NCI-H2227 (cell line): ENCODE measurements around the gene HEATR5B.
"Not testable (repeated sequence)": the region's sequence is repeated elsewhere in the genome, so short reads cannot be mapped to it uniquely, and the experiment has no call there.

ENCODE experiments used
- DNase-seq: peaks from one replicate; lab custom pipeline; 2025; ENCODE audit not compliant: unreplicated experiment; lab: John Stamatoyannopoulos, UW

Gene HEATR5B

DNA sequence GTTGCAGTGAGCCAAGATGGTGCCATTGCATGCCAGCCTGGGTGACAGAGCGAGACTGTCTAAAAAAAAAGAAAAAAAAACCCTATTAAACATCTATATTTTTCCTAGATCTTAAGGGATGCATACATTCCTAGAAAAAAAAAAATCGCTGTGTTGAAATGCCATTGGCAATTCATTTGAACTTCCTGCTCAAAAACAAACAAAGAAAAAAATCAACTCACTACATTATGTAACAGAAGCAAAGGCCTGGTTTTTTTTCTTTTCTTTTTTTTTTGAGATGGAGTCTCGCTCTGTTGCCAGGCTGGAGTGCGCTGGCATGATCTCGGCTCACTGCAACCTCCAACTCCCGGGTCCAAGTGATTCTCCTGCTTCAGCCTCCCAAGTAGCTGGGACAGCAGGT is 96.2 kb downstream of the HEATR5B start:
- no peak for DNase-seq

DNA sequence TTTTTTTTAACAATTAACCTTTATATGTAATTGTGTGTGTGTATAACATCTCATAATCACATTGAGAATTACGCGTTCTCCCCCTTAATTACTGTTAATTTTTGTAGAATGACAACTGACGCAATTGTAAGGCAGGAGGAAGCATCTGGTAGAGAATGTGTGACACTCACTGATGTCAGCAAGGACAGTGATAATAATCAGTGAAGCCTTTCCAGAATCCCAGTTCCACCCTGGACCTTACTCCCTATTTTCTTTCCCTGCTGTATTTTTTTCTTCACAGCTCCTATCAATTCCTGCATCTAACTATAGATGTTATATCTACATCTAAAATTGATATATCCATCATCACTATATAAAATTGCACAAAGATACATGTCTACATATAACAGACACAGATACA is 101.7 kb downstream of the HEATR5B start:
- no peak for DNase-seq

DNA sequence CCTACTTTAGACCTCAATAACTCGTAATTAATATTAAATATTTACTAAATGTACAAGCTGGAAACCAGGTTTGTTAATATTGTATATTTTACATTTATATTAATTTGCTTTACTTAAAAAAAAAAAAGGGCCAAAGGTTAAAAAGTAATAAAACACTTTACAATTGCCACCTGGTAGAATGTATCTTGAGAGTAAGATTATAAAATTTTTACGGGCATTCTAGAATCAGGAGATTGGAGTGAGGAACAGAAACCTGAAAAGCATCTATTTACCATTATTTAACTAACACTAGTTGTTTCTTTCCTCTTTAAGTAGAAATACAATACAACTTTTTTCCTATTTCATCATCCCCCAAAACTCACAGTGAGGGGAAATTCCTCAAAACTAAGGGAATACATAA is 102.3 kb downstream of the HEATR5B start:
- no peak for DNase-seq

DNA sequence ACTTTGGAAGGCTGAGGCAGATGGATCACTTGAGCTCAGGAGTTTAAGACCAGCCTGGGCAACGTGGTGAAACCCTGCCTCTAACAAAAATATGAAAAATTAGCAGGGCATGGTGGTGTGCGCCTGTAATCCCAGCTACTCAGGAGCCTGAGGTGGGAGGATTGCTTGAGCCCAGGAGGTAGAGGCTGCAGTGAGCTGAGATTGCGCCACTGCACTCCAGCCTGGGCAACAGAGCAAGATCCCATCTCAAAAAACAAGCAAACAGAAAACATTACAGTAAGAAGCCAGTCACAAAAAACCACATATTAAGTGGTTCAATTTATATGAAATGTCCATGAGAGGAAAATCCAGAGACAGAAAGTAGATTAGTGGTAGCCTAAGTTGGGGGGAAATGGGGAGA is 105.2 kb downstream of the HEATR5B start:
- not testable (repeated sequence) for DNase-seq

DNA sequence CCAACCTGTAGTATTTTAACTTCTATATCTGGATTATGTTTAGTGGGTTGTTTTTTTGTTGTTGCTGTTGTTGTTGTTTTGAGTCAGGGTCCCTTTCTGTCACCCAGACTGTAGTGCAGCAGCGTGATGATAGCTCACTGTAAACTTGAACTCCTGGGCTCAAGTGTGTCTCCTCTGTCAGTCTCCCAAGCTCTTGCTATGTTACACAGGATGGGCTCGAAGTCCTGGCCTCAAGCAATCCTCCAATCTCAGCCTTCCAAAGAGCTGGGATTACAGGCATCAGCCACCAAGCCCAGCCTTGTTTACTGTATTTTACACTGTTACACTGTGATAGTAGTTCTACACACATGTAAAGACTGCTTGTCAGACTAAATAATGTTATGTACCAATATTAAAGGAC is 108.1 kb downstream of the HEATR5B start:
- no peak for DNase-seq

DNA sequence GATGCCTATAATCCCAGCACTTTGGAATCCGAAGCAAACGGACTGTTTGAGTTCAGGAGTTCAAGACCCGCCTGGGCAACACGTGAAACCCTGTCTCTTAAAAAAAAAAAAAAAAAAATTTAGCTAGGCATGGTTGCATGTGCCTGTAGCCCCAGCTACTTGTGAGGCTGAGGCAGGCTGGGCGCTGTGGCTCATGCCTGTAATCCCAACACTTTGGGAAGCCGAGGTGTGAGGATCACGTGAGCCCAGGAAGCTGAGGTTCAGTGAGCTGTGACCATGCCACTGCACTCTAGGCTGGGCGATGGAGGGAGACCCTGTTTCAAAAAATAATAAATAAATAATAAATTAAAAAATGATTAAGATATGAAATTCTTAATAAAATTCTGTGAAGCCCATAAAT is 108.9 kb downstream of the HEATR5B start:
- no peak for DNase-seq

DNA sequence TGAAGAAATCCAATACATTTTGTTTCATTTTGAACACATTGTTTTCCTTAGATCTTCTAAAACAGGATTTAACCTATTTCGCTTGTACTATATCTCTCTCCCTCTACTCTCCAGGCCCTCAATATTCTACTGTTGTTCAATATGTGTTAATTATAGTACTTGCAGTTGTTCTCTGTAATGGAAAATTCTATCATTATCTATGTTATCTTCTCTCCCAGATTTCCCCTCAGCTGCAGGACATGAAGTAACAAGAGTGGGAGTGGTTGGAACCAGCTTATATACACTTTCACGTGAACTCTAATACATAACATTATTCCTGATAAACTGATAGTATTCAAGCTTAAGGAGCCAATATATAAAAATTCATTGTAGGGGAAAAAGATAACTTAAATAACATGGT is 110.9 kb downstream of the HEATR5B start:
- no peak for DNase-seq

DNA sequence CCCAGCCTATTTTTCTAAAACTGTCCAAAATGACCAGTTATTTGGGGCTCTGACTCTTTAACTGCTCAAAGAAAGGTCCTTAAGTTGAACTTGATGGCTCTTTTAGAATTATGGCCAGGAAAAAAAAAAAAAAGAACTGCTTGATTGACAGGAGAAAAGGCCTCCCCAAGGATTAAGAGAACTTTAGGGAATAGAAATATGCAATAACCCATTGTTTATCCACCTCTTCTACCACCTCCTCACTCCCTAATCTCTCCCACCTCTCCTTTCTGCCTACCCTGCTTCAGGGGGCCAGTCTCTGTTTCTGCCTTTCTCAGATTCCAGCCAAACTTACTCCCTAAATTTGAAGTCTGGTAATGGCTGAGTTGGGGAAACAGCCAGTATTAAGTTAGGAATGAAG is 112.2 kb downstream of the HEATR5B start:
- no peak for DNase-seq

GRCh38 chr2:36967236-36967876 is 116.8 kb downstream of the HEATR5B start:
- no peak for DNase-seq

DNA sequence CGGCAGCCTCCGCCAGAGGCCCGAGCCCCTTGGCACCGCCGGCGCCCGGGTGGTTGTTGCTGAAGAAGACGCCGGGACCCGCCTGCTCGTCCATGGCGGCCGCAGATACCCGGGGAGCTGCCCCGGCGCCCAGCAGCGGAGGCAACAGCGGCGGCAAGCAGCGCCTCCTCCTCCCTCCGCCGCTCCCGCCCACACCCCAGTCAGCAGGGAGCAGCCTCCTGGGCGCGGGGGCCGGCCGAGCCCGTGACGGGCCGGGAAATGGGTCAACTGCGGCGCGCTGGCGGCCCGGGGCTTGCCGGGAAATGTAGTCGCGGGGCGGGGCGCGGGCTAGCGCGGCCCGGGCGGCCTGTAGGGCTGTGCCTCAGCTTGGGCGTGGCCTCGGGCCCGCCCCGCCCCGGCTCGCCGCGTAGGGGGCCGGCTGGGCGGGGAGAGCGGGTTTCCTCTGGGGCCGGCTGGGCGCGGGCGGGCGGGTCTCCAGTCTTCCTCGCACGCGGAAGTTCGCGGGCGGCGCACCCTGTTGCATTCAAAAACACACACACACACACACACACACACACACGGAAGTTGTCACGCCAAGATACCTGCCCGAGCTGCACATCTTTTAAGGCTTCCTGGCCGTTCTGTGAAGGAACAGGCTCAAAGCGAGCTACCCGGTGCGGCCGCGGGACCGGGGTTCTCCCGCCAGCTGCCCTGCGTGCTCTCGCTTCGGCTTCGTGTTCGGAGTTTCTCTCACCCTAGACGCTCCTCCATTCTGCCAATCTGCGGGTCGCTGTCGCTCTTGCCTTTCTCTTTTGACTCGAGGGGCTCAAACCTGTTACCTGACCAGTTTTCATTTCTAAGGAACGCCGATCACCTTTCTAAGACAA is 117.6 kb downstream of the HEATR5B start, which contains the start of gene STRN:
Gene STRN, minus strand, starts transcription at position 167 of the 866 bp plus-strand sequence. Its CDS starts 73 bp downstream, at position 94.
- peak; percentile 98 for DNase-seq

- peak; percentile 69 for DNase-seq
These were observed 118.3 kb downstream of the HEATR5B start for GRCh38 chr2:36965751-36966369.

- DNase-seq = no peak
These were observed 119.0 kb downstream of the HEATR5B start for GRCh38 chr2:36965206-36965605.

DNA sequence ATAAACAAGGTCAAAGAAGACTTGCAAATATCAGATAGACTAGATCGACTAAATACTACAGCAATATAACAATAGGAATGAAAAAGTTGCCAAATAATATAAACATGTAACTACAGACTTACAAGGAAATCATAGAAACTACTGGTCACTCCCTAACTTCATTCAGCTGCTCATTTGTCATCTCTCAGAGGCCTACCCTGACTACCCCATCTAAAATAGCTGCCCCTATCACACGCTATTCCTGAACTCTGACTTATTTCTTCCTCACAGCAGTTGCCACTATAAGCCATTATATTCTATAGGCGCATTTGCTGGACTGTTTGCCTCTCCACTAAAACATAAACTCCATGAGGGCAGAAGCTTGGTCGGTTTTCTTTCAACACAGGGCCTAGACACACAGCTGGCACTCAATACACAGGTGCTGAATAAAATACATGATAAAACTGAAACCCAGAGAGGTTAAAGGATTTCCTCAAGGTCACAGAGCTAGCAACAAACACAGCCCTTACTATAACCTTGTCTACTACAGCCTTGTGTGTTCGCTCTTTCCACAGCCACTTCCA is 119.6 kb downstream of the HEATR5B start:
- no peak for DNase-seq

GRCh38 chr2:36963734-36964133 is 120.4 kb downstream of the HEATR5B start:
- DNase-seq = no peak

DNA sequence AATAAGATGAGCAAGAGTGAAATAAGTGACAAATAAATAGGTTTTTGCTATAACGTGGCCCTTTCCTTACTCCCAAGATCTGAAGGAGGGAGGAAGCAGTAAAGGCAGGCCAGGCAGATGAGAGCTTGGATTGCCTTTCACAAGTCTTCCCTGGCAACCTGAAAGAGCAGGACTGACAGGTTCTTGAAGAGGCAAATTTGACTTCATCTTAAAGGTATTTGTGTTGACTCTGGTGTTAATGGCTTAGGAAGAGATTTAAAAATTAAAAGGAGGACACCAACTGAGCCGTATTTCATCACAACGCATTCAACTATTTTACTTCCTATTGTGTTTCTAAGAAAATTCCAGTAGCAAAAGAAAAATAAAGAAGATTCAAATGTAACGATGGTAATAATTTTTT is 121.1 kb downstream of the HEATR5B start:
- no peak for DNase-seq

DNA sequence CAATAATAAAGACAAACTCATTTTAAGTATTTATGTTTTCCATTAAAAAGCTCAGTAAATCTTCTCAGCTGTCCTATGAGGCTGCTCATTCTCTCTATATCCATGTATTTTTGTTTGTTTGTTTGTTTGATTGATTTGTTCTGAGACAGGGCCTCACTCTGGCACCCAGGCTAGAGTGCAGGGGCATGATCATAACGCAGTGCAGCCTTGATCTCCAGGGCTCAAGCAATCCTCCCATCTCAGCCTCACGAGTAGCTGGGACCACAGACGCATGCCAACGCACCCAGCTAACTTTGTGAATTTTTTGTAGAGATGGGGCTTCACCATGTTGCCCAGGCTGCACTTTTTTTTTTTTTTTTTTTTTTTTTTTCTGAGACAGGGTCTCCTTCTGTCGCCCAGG is 123.4 kb downstream of the HEATR5B start:
- DNase-seq = no peak

GRCh38 chr2:36960005-36960675 is 124.0 kb downstream of the HEATR5B start:
- no peak for DNase-seq

DNA sequence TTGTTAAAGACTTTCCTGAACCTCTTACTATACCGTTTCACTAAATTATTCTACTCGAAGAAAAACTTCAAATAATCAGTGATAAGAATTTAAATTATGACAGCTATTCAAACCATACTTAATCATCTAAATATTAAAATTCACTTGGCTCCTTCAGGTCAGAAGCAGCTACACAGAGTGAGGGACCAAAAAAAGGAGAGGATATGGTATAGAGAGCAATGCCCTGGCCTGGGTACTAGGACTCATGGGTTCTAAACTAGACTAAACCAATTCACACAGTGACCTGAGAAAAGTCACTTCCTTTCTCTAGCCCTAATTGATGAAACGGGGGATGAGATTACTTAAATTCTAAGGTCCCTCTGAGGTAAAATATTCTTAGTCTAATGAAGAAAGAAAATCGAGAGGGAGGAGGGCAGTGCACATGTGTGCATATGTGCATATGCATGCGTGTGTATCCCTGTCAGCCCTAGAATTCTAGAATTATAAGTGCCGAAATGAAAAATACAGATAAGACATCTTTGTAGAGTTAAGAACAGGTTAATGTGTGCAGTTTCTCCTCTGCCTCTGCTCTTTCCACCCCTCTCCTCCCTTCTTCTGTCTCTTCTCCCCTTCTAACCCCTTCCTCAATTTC is 129.1 kb downstream of the HEATR5B start:
- DNase-seq = no peak

DNA sequence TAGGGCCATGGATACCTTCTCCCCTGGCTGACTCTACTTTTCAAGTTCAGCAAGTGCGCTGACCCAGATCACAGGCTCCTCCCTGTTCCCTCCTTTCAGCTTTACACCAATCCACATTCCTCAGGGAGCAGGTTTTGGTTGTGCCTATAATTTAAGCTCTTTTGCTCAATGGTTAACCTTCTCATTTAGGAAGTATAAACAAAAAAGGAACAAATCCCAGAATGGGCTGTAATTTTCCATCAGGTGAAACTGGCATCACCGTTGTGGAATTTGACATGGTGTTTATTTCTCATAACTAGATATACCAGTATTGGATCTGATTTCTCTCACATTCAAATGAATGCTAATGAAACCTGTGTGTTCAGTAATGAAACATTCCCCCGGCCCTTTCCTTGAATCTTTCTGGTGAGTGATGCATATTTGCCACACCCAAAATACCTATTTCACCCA is 131.4 kb downstream of the HEATR5B start:
- DNase-seq = no peak

DNA sequence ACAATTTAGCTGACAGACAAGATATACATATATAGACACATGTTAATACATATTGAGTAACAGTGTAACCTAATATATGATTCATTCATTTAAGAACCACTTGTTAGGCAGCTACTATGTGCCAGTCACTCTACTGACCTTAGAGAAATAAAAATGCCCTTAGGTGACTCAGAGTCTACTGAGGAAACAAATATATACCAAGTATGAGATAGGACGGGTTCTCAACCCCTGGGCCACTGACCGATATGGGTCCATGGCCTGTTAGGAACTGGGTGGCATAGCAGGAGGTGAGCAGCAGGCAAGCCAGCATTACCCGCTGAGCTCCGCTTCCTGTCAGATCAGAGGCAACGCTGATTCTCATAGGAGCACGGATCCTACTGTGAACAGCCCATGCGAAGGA is 132.6 kb downstream of the HEATR5B start:
- no peak for DNase-seq
